Measurements from ENCODE around the gene SERPINB8. TPM values are rescaled to one million over a fixed set of nuclear protein-coding genes. Genes with fewer than 3 reads are reported as not detected.

SERPINB8 gene
- total and polyA plus RNA-seq, 2 donors (not counting 1 experiment from before 2014, with no cell fraction given), result 14.4 to 22.1 TPM

- Histone ChIP-seq H3K27ac (ENCODE audit: low read length in 2 of 2) (no peak overlapping the region), H3K9ac (ENCODE audit: low read length) (no peak overlapping the region), H3K4me3 (ENCODE audit: control extremely low read depth in 1 of 5, extremely low read depth in 1 of 5, insufficient read depth in 1 of 5, low read depth in 2 of 5, low read length in 4 of 5) (no peak overlapping the region), H2AFZ (ENCODE audit: insufficient read depth, low read depth, low read length, poor library complexity, severe bottlenecking) (no peak overlapping the region), H3K4me2 (replicated peaks; ENCODE audit: low read depth, low read length, poor library complexity, severe bottlenecking) (no peak overlapping the region), H3K27me3 (replicated peaks in 1 of 4; ENCODE audit: control extremely low read depth in 1 of 4, control insufficient read depth in 3 of 4, insufficient read depth in 4 of 4, low read length in 3 of 4) (no peaks in the 10 kb centered on the region), H3K4me1 (ENCODE audit: control insufficient read depth in 2 of 2, insufficient read depth in 2 of 2, low read length in 2 of 2) (peaks cover 0 to 9% of the 10 kb centered on the region in 2 donors), H4K20me1 (ENCODE audit: control insufficient read depth, insufficient read depth, low read length, poor library complexity, severe bottlenecking) (no peaks in the 10 kb centered on the region), H3K36me3 (replicated peaks in 1 of 2; ENCODE audit: control extremely low read depth in 1 of 2, control insufficient read depth in 1 of 2, extremely low read depth in 1 of 2, insufficient read depth in 2 of 2, low read length in 1 of 2) (peaks cover 0 to 50% of the 10 kb centered on the region in 2 experiments), H3K79me2 (ENCODE audit: control insufficient read depth, insufficient read depth, low read length) (peaks cover 24% of the 10 kb centered on the region), H3K9me3 (ENCODE audit: control extremely low read depth in 1 of 3, control insufficient read depth in 2 of 3, insufficient read depth in 1 of 3, low read length in 2 of 3) (no peaks in the 10 kb centered on the region)
- H3K4me3 Mint-ChIP-seq, result no peak overlapping the region
- intact Hi-C loops (cut with micrococcal nuclease), result no loop called here
- peaks cover 18% of the 10 kb centered on the region for H3K4me1 Mint-ChIP-seq
- POLR2A ChIA-PET, result no interaction called here
- WGBS (ENCODE audit: insufficient coverage), result 100% methylated on average over 4 of the region's 6 CpGs
- TF ChIP-seq CTCF (IDR thresholded peaks at IDR 0.05), result no peak
- DNase-seq (no peak), ATAC-seq (ENCODE audit: low read depth) (no peak)
- no peaks in the 10 kb centered on the region for H3K9me3 Mint-ChIP-seq (ENCODE audit: insufficient read depth)
- CTCF ChIA-PET, result interaction anchor here (0.9 to 2.0 kb wide), 4 partner anchors 17 to 45 kb away, joined by 3 to 17 read pairs (median 6); no protein-coding TSS in a partner anchor
- H3K27me3 Mint-ChIP-seq, result no peaks in the 10 kb centered on the region
- no peak overlapping the region for H3K27ac Mint-ChIP-seq
Measured at GRCh38 chr18:63980896-63981460, 11.1 kb downstream of the SERPINB8 start.

- H3K4me2 ChIP-seq (replicated peaks; ENCODE audit: low read depth, low read length, poor library complexity, severe bottlenecking), result no peak overlapping the region
- peaks cover 24% of the 10 kb centered on the region for H3K79me2 ChIP-seq (ENCODE audit: control insufficient read depth, insufficient read depth, low read length)
- H3K27me3 ChIP-seq (replicated peaks in 1 of 4; ENCODE audit: control extremely low read depth in 1 of 4, control insufficient read depth in 3 of 4, insufficient read depth in 4 of 4, low read length in 3 of 4), result no peaks in the 10 kb centered on the region
- Mint-ChIP-seq H3K9me3 (ENCODE audit: insufficient read depth) (no peaks in the 10 kb centered on the region), H3K27me3 (no peaks in the 10 kb centered on the region), H3K27ac (no peak overlapping the region), H3K4me1 (peaks cover 14% of the 10 kb centered on the region), H3K4me3 (no peak overlapping the region)
- H3K27ac ChIP-seq (ENCODE audit: low read length in 2 of 2), result no peak overlapping the region
- peaks cover 0 to 6% of the 10 kb centered on the region in 2 donors for H3K4me1 ChIP-seq (ENCODE audit: control insufficient read depth in 2 of 2, insufficient read depth in 2 of 2, low read length in 2 of 2)
- no peak for ATAC-seq (ENCODE audit: low read depth)
- no peak overlapping the region for H3K9ac ChIP-seq (ENCODE audit: low read length)
- 90% methylated on average over 1 of the region's 2 CpGs for WGBS (ENCODE audit: insufficient coverage)
- peaks cover 0 to 55% of the 10 kb centered on the region in 2 experiments for H3K36me3 ChIP-seq (replicated peaks in 1 of 2; ENCODE audit: control extremely low read depth in 1 of 2, control insufficient read depth in 1 of 2, extremely low read depth in 1 of 2, insufficient read depth in 2 of 2, low read length in 1 of 2)
- ChIA-PET POLR2A (no interaction called here), CTCF (interaction anchor here (1.5 kb wide), 1 partner anchor 21 kb away, joined by 3 read pairs; no protein-coding TSS in a partner anchor)
- no peak overlapping the region for H3K4me3 ChIP-seq (ENCODE audit: control extremely low read depth in 1 of 5, extremely low read depth in 1 of 5, insufficient read depth in 1 of 5, low read depth in 2 of 5, low read length in 4 of 5)
- H3K9me3 ChIP-seq (ENCODE audit: control extremely low read depth in 1 of 3, control insufficient read depth in 2 of 3, insufficient read depth in 1 of 3, low read length in 2 of 3), result no peaks in the 10 kb centered on the region
- no peak for TF ChIP-seq CTCF (IDR thresholded peaks at IDR 0.05)
- intact Hi-C loops (cut with micrococcal nuclease), result no loop called here
- no peaks in the 10 kb centered on the region for H4K20me1 ChIP-seq (ENCODE audit: control insufficient read depth, insufficient read depth, low read length, poor library complexity, severe bottlenecking)
- DNase-seq, result no peak
- no peak overlapping the region for H2AFZ ChIP-seq (ENCODE audit: insufficient read depth, low read depth, low read length, poor library complexity, severe bottlenecking)
Measured at GRCh38 chr18:63981719-63982118, 11.8 kb downstream of the SERPINB8 start.
